Measurements from ENCODE around the gene STIM2.

DNA sequence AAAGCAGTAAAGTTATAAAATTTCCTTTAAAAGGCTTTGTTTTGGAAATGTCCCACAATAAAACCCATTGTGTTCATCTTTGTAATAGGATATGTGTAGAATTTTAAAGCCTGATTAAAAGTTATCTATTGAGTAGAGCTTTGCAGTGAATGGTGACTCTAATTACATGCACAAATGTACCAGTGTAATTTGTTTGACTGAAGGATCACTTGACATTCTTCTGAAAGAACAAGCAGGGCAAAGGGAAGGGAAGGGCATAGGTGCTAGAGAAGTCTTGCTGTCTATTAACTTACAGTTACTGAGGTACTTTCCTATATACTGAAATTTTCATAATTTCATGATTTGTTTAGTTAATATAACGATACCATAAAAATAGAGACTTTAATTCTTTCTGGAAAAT, 70.8 kb downstream of the STIM2 start:
- TF ChIP-seq, protein P1, sequence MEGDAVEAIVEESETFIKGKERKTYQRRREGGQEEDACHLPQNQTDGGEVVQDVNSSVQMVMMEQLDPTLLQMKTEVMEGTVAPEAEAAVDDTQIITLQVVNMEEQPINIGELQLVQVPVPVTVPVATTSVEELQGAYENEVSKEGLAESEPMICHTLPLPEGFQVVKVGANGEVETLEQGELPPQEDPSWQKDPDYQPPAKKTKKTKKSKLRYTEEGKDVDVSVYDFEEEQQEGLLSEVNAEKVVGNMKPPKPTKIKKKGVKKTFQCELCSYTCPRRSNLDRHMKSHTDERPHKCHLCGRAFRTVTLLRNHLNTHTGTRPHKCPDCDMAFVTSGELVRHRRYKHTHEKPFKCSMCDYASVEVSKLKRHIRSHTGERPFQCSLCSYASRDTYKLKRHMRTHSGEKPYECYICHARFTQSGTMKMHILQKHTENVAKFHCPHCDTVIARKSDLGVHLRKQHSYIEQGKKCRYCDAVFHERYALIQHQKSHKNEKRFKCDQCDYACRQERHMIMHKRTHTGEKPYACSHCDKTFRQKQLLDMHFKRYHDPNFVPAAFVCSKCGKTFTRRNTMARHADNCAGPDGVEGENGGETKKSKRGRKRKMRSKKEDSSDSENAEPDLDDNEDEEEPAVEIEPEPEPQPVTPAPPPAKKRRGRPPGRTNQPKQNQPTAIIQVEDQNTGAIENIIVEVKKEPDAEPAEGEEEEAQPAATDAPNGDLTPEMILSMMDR (IDR thresholded peaks at IDR 0.05 in 4 of 5, conservative IDR thresholded peaks at IDR 0.05 in 1 of 5) = no peak
- TF ChIP-seq POLR2A (IDR thresholded peaks at IDR 0.05) = no peak

Measured in gastrocnemius medialis (tissue), 4 donors.